ENCODE data around the gene GOLIM4.

GOLIM4 gene

DNA sequence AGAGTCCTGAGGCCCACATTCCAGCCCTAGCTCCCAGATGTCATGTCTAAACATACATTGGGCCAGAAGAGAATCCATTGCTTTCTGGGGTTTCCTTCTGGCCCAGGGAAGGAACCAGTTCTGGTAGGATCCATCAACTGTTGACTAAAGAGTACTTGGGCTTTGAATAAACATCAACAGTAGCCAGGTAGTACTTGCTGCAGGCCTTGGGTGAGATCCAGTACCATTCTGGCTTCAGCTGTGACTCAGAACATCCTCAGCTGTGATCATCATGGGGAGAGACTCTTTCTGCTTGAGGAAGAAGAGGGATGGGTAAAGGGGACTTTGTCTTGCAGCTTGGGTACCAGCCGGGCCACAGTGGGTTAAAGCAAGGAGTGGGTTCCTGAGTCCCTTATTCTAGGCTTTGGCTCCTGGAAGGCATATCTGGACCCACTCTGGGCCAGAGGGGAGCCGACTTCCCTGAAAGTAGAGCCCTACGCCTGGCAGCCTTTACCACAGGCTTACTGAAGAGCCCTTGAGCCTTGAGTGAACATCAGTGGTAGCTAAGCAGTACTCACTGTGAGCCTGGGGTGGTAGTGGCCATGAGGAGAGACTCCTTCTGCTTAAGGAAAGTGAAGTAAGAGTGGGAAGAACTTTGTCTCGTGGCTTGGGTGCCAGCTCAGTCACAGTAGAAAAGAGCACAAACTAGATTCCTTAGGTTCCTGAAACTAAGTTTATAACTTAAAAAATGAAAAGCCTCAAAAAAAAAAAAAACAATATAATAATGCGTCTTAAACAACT lies 128.3 kb downstream of the GOLIM4 start:
- no peak for DNase-seq (ENCODE audit: low spot score)
- in situ Hi-C loops (cut with MboI; ENCODE audit: low sequenced_read_pairs, unreplicated experiment): no loop called here
- TF ChIP-seq, protein P1, sequence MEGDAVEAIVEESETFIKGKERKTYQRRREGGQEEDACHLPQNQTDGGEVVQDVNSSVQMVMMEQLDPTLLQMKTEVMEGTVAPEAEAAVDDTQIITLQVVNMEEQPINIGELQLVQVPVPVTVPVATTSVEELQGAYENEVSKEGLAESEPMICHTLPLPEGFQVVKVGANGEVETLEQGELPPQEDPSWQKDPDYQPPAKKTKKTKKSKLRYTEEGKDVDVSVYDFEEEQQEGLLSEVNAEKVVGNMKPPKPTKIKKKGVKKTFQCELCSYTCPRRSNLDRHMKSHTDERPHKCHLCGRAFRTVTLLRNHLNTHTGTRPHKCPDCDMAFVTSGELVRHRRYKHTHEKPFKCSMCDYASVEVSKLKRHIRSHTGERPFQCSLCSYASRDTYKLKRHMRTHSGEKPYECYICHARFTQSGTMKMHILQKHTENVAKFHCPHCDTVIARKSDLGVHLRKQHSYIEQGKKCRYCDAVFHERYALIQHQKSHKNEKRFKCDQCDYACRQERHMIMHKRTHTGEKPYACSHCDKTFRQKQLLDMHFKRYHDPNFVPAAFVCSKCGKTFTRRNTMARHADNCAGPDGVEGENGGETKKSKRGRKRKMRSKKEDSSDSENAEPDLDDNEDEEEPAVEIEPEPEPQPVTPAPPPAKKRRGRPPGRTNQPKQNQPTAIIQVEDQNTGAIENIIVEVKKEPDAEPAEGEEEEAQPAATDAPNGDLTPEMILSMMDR (IDR thresholded peaks at IDR 0.05; ENCODE audit: borderline replicate concordance, control extremely low read depth, extremely low read depth, insufficient read depth, missing control alignments): no peak
